Brain pericyte (primary cell): Measurements from ENCODE around the gene HPS3.
"Not testable (repeated sequence)": the region's sequence is repeated elsewhere in the genome, so short reads cannot be mapped to it uniquely, and the experiment has no call there.

ENCODE experiments used
- DNase-seq: peaks from one replicate; pipeline ENCODE4 v3.0.0-alpha.2; 2012; ENCODE audit warnings: low read depth, low spot score

HPS3 gene, protein sequence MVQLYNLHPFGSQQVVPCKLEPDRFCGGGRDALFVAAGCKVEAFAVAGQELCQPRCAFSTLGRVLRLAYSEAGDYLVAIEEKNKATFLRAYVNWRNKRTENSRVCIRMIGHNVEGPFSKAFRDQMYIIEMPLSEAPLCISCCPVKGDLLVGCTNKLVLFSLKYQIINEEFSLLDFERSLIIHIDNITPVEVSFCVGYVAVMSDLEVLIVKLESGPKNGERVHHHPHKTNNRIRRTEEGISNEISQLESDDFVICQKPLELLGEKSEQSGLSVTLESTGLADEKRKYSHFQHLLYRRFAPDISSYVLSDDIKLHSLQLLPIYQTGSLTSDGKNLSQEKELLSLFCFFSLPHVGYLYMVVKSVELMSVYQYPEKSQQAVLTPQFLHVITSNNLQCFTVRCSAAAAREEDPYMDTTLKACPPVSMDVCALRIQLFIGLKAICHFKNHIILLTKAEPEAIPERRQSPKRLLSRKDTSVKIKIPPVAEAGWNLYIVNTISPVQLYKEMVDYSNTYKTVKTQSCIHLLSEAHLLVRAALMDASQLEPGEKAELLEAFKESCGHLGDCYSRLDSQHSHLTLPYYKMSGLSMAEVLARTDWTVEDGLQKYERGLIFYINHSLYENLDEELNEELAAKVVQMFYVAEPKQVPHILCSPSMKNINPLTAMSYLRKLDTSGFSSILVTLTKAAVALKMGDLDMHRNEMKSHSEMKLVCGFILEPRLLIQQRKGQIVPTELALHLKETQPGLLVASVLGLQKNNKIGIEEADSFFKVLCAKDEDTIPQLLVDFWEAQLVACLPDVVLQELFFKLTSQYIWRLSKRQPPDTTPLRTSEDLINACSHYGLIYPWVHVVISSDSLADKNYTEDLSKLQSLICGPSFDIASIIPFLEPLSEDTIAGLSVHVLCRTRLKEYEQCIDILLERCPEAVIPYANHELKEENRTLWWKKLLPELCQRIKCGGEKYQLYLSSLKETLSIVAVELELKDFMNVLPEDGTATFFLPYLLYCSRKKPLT

DNA sequence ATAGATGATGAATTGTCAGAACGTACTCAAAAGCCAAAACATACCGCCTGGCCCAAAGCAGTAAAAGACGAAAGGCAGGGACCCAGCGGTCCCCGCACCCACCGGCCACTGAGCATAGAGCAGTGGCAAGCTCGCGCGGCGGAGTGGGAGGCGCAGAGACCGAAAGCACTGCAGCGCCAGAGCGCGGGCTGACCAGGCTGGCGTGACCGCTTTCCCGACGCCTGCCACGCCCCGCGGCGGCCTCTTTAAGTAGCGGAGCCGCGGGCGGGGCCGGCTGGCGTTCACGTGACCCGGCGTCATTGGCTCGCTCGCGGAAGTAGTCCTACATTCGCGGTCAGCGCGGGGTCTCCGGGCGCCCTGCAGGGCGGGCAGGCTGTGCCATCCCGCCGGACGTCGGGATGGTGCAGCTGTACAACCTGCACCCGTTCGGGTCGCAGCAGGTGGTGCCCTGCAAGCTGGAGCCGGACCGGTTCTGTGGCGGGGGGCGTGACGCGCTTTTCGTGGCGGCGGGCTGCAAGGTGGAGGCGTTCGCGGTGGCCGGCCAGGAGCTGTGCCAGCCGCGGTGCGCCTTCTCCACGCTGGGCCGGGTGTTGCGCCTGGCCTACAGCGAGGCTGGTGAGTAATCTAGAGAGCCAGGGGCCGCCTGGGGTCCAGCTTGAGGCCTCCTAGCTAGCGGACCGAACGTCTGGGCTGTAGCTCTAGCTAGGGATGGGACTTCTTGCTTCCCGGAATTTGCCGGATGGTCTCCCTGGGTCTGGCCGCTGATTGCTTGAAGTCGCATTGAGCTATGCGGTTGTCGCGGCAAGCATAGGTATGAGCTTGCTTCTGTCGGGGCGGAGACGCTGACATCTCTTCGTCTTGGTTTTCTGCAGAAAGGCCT lies at the start of gene HPS3:
TSS of gene HPS3 (plus strand) at position 313 of the 880 bp plus-strand sequence. CDS start at position 399, 86 bp downstream.
- peak; percentile 57 for DNase-seq

DNA sequence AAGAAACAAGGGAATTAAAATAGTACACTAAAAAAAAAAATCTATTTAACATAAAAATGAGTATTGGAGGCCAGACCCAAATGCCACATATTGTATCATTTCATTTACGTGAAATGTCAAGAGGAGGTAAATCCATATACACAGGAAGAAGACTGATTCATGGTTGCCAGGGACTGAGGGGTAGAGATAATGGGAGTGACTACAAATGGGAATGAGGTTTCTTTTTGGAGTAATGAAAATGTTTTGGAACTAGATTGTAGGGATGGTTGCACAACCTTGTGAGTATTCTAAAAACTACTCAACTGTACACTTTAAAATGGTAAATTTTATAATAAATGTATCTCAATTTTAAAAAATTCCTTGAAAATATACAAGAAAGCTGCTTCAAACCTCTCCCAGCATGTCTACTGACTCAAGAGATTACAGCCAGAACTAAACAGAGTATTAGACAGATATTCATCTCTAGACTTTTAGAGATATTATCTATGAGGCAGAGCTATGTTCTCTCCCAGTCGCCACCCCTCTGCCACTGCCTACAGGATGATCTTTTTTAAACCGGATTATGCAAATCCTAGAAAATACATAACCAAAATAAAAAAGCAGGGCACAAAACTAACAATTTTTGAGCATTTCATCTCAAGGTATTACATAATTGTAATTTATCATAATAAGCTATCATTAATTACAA lies 49.3 kb upstream of the HPS3 start:
- no peak for DNase-seq

DNA sequence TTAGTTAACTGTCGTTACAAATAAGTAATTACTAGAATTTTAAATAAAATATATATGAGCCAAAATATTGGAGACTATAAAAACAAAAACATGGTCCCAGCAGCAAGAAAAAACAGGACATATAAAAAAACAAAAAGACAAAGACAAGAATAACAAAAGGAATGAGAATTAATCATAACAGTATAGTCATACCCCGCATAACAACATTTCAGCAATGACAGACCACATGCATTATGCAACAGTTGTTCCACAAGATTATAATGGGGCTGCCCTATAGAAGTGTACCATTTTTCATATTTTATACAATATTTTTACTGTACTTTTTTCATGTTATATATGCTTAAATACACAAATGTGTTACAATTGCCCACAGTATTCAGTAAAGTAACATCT lies 48.7 kb upstream of the HPS3 start:
- no peak for DNase-seq

DNA sequence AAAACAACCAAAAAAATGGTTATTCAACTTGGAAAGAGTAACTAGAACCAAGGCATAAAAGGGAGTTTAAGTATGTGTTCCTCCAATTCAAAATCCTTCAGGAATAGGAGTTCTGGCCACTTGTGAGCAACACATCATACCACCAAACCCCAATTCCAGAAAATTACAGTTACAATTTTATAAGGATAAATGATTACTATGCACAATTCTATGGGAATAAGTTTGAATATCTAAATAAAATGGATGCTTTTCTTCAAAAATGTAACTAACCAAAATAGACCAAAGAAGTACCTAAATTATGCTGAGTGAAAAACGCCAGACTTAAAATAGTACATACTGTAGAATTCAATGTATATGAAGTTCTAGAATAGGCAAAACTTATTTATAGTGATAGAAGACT lies 47.7 kb upstream of the HPS3 start:
- DNase-seq: no peak

DNA sequence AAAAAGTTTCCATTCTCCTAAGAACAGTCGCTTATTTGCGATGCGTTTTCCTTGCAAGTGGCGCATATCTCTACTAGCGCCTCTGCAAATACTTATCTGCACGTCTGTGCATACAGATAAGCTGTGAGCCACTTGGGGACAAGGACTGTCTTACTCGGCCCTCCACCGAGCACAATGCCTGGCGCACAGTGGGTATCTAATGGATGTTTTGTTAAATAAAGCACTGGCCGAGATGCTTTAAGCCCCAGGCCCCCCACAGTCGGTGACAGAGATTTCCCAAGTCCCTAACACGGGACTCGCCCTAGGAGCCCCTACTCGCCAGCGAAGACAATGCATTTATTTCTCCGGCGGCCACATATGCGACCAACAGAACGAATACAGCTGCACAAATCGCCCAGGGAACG lies 43.6 kb upstream of the HPS3 start:
- peak; percentile 13 for DNase-seq

DNA sequence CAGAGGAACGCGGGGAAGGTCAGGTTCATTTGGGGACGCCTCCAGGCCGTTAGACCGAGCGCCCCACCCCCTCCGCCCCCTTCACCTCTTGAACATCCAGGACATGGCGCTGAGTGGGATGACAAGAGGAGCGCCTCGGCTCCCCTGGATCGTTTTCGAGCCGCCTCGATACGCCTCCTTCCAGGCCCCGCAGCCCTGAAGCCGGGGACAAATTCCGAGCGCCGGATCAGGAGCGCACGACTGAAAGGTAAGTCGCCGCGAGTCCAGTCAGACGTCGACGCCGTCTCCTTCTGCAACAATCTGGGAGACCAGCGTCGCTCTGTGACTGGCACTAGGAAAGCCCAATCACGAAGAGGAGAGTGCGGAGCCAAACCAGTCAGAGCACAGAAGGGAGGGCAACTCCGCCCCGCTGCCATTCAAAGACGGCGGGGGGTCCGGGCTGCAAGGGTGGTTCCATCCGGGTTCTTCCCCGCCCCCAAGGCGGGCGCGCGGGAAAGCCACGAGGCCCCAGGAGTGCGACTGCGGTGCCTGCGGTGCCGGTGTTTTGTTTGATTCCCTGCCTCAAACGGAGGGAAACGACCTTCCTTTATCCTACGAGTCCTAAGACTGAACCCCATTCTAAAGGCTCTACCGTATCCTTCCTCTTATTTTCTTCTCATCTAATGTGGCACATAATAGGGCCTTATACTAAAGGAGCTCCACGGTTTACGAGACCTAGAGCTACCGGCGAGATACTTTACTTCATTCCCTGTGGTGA lies 43.0 kb upstream of the HPS3 start, which contains the start of gene HLTF:
TSS of gene HLTF (minus strand) at position 302 of the 757 bp plus-strand sequence. CDS start at position 105, 197 bp downstream.
- peak; percentile 89 for DNase-seq

DNA sequence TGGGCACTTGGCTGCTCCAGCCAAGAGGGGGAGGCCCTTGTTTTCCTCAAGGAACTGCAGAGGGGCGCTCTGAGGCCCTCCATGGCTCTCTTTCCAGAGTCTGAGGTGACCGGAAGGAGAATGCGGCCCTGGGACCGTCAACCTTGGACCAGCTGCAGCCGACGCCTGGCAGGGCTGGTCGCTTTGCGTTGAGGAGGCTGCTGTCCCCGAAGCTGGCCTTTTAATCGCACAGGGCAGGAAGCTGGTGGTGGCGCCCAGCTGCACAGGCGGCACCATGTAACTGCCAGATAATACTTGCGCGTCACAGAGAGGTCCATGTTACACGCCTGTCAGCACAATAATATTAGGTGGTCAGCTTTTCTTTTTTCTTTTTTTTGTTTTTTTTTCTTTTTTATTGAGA lies 42.2 kb upstream of the HPS3 start:
- no peak for DNase-seq

DNA sequence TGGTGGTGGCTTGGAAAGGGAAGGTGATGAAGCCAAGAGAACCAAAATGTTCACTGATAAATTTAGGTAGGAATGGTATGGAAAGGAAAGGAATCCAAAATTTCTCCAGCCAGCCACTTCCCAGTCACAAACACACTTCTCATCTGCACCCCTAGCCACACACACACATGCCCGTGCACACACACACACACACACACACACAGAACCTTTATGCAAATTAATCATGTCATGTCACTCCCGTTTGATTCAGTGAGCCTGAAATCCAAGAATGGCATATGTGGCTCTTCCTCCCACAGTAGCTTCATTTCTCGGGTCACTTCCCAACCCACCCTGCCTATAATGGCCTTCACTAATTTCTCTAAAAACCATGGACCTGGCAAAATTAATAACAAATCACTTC lies 40.0 kb upstream of the HPS3 start:
- no peak for DNase-seq

DNA sequence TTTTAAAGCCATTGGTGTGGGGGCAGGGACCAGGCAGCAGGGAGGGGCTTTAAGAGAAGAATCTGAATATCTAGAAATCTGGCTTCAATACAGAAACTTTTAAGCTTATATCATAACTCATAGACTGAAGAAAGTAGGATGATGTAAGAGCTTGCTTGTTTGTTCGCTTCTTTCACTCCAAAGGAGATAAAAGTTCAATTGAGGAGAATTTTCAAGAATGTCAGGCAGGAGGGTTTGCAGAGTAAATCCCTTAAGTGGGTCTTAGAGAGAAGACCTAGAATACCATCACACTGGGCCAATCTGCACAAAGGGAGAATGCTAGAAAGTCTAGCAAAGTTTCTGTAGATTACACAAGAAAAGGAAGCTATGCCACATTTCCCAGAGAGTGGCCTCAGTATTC lies 39.0 kb upstream of the HPS3 start:
- no peak for DNase-seq

DNA sequence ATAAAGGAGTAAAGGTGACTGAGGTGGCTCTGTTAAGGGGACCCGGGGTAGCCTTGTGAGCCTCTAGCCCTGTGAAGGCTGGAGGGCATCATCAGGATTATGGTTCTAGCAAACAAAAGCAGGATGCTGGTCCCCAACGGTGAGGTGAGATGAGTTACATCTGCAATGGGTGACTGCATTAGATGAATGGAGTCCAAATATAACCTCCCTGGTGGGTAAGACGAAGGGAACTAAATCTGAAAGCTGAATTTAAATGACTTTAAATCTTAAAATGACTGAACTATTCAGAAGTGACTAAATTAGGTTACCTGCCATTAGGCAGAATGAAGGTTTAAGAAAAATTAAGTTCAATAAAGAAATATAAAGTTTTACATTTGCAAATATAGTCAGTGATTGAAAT lies 38.5 kb upstream of the HPS3 start:
- DNase-seq: no peak

DNA sequence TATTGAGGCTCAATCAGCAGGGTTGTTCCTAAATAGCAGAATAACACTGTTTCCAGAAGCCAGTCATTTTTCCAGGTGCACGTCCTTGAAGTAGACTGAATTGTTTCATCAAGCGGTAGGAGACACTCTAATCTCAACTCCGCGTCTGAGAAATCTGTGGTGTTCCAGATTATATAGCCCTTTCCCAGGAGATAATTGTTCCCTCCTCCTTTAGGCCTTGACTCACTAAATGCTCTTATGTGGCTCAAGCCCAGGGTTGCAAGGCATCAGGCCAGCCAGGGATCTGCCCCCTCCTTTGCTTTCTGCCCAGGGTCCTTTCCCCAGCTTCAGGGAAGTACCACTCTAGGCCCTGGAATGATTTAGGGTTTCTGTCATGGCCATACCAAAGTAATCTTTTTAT lies 37.5 kb upstream of the HPS3 start:
- DNase-seq: no peak

DNA sequence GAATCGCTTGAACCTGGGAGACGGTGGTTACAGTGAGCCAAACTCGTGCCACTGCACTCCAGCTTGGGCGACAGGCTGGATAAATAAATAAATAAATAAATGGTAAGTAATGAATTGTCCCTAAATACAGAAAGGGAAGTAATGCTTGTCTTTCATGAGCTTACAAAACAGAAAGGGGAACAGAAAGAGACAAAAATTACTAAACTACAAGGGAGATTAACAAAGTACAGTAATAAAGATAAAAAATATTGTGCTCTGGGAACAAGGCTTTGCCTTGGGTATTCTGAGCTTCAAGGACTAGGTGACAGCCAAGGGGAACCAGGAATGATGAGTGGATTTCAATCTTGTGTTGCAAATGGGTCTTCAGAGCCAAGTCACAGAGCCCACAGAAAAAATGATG lies 34.0 kb upstream of the HPS3 start:
- DNase-seq: no peak

DNA sequence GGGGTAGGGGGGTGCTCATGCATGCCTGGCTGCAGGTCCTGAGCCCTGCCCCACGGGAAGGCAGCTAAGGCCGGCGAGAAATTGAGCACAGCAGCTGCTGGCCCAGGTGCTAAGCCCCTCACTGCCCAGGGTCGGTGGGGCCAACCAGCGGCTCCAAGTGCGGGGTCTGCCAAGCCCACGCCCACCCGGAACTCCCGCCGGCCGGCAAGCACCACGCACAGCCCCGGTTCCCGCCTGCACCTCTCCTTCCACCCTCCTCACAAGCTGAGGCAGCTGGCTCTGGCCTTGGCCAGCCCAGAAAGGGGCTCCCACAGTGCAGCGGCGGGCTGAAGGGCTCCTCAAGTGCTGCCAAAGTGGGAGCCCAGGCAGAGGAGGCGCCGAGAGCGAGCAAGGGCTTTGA lies 31.5 kb upstream of the HPS3 start:
- DNase-seq: not testable (repeated sequence)

DNA sequence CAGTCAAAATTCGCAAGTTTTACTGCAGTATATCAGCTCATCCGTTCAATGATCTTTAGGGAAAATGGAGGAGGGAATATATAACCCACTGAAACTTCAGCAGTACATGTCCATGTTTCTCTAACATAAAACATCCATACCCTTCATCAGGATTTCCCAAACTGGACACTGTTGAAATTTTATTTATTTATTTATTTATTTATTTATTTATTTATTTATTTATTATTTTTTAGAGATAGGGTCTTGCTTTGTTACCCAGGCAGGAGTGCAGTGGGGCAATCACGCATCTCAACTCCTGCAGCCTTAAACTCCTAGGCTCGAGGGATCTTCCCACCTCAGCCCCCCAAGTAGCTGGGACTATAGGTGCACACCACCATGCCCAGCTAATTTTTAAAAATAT lies 28.3 kb upstream of the HPS3 start:
- no peak for DNase-seq

DNA sequence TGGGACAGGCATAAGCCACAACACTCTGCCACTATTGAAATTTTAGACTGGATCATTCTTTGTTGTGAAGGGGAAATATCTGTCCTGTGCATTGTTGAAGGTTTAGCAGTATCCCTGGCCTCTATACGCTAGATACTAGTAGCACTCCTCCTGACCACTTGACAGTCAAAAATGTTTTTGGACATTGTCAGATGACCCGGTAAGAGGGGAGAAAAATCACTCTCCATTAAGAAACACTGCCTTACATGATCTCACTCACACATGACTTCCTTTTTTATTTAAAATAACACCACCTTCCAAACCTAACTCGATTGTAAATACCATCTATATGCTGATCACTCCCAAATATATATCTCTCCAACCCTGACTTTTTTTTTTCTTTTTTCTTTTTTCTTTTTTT lies 27.8 kb upstream of the HPS3 start:
- no peak for DNase-seq

DNA sequence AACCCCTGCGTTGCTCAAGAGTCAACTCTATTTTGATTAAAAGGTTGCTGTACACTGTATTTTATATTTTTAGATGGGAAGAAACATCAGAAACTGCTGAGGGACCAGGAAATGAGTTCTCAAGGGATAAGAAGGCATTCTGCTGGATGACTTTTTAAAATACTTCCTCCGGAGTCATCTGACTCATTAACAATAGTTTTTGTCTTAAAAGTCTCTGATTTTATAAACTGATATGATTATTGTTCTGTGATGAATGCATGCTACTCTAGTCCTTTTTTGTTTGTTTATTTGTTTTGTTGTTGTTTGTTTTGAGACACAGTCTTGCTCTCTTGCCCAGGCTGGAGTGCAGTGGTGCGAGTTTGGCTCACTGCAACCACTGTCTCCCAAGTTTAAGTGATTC lies 25.0 kb upstream of the HPS3 start:
- no peak for DNase-seq

DNA sequence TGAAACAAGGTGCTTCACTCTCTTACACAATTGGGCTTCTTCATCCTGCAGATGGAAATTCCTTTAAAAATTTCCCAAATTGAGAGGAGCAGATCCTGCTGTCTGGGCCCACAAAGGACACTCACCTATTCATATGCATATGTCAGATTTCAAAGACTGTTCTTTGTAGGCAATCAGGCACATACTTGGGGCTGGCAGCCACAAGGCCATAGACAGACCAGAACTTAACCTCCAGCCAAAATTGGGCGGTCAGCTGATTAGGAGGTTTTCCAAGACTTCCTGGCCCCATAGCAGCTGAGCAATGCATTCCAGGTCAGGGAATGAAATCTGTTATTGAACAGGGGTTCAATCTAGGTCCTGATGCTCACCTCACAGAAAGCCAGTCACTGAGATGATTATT lies 15.0 kb upstream of the HPS3 start:
- no peak for DNase-seq

DNA sequence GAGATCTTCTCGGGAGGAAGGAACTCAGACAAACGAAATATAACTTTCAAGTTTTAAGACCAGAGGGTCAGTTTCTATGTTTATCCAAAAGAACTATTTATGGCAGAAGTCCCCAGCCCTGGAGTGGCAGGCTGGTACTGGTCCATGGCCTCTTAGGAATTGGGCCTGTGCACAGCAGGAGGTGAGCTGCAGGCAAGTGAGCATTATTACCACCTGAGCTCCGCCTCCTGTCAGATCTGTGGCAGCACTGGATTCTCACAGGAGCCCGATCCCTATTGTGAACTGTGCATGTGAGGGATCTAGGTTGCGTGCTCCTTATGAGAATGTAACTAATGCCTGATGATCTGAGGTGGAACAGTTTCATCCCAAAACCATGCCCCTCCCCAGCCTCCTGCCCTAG lies 14.3 kb upstream of the HPS3 start:
- DNase-seq: no peak

DNA sequence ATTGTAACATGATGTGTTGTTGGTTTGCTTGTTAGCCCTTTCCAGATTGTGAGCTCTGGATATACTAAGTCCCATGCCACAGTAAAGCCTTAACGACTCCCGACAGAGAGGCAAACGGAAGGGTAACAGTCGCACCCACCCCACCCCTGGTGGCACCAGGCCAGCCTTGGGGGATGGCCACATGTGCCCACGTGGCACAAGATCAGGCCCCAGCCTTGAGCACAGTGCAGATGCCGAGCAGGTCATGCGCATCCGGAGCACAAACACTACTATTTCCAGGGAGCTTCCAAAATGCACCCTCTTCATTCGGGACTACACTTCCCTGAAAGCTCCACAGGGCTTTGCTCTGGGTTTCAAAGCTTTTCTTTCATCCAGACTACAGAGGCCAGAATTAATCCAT lies 10.7 kb upstream of the HPS3 start:
- no peak for DNase-seq

DNA sequence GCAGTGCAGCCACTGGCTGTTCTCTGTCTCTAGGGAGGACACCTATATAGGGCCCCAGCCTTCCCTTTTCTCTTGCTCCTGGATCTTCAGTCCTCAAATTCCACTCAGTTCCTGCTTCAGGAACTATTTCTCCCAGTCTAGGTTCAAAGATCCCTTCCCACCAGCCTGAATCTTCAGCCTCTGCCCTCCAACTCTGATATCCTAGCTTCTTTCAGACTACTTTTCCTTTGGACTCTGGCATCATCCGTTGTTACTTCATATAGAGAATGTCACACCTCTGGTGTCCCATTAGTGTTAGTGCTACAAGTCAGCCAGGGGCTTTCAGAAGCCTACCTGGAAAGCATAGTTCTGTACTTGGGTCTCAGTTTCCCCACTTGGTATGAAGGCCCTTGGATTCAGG lies 10.0 kb upstream of the HPS3 start:
- DNase-seq: no peak
